Tibial artery (tissue), 4 donors: ENCODE measurements around the gene TMCO4.
"Not testable (repeated sequence)": the region's sequence is repeated elsewhere in the genome, so short reads cannot be mapped to it uniquely, and the experiment has no call there.

Experiments
- DNase-seq, 2 donors: peaks; one replicate each; pipeline ENCODE4 v3.0.0-alpha.2; 2019
- H3K27ac ChIP-seq, 2 donors: fragments of 200-600 bp; sonication (generic) in 1 of 2; 1 replicate in 1 of 2; 2 replicates in 1 of 2; pipeline ENCODE4 v1.5.1; 2018 to 2019; ENCODE audit warnings: mild to moderate bottlenecking in 1 of 2
- H3K27me3 ChIP-seq, 2 donors: fragments of 200-600 bp; sonication (generic) in 1 of 2; one replicate each; pipeline versions ENCODE4 v1.5.1 to v1.6.0; 2016 to 2019
- H3K36me3 ChIP-seq, 3 donors: fragments of 200-600 bp; sonication (generic) in 2 of 3; one replicate each; pipeline ENCODE4 v1.5.1; 2016 to 2019; ENCODE audit warnings: mild to moderate bottlenecking in 2 of 3
- H3K4me1 ChIP-seq, 4 donors: fragments of 200-600 bp; sonication (generic) in 2 of 4; 1 replicate in 3 of 4; 2 replicates in 1 of 4; pipeline ENCODE4 v1.5.1; 2016 to 2019
- H3K4me3 ChIP-seq, 2 donors: fragments of 200-600 bp; sonication (generic) in 1 of 2; 1 replicate in 1 of 2; 2 replicates in 1 of 2; pipeline ENCODE4 v1.5.1; 2018 to 2019; ENCODE audit warnings: mild to moderate bottlenecking in 2 of 2
- H3K9me3 ChIP-seq, 3 donors: fragments of 200-600 bp; sonication (generic) in 1 of 3; one replicate each; pipeline ENCODE4 v1.5.1; 2016 to 2019
- CTCF ChIP-seq, 2 experiments: fragments of 200-600 bp in 1 of 2; fragments of 450-650 bp in 1 of 2; IDR thresholded peaks; one replicate each; pipeline ENCODE4 v1.5.1; 2017 to 2019; ENCODE audit warnings: antibody characterized with exemption in 2 of 2, mild to moderate bottlenecking in 1 of 2, moderate library complexity in 1 of 2
- intact Hi-C: fragments of 100-400 bp; cut with DNase I; formaldehyde crosslinking; loops from one replicate; pipeline ENCODE4 v1.15.0; 2023; ENCODE audit warnings: low total_unique reads

Gene TMCO4

DNA sequence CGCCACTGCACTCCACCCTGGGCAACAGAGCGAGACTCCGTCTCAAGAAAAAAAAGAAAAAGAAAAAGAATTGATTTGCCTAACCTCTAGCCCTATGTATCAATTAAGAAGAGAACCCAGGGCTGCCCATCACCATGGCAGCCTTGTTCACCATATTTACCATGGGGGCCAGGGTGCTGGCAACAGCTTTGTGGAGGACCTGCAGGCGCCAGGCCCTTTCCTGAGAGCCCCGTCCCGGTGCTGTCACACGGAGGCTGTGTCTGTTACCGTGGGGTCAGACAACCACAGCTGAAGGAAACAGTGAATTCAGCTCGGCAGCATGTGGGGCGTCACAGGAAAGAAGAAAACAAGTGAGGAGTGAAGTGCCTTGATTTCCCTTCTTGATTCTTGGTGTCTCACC lies 162.1 kb downstream of the TMCO4 start:
- no peaks in the 10 kb centered on the region for H3K9me3 ChIP-seq
- no peak overlapping the region for H3K4me3 ChIP-seq
- no peak overlapping the region for H3K27ac ChIP-seq
- intact Hi-C loops = no loop called here
- peaks cover 0 to 18% (median 10%) of the 10 kb centered on the region in 4 donors for H3K4me1 ChIP-seq
- no peaks in the 10 kb centered on the region for H3K36me3 ChIP-seq
- H3K27me3 ChIP-seq = no peaks in the 10 kb centered on the region
- no peak for DNase-seq
- TF ChIP-seq CTCF (IDR thresholded peaks at IDR 0.05) = no peak

GRCh38 chr1:19636749-19637148 lies 163.0 kb downstream of the TMCO4 start:
- DNase-seq, H3K36me3 ChIP-seq, H3K9me3 ChIP-seq, H3K27me3 ChIP-seq, intact Hi-C loops, H3K4me3 ChIP-seq: not testable (repeated sequence)
- Histone ChIP-seq H3K4me1 (peaks cover 0 to 18% (median 10%) of the 10 kb centered on the region in 4 donors), H3K27ac (peak overlapping the region; percentile 52 to 71)

- intact Hi-C loops = no loop called here
- Histone ChIP-seq H3K4me3 (no peak overlapping the region), H3K27me3 (no peaks in the 10 kb centered on the region), H3K27ac (peak overlapping the region; percentile 52 to 71), H3K36me3 (no peaks in the 10 kb centered on the region), H3K9me3 (no peaks in the 10 kb centered on the region), H3K4me1 (peaks cover 0 to 18% (median 10%) of the 10 kb centered on the region in 4 donors)
- no peak for TF ChIP-seq CTCF (IDR thresholded peaks at IDR 0.05)
- DNase-seq = no peak
Observed at GRCh38 chr1:19636065-19636464, 163.7 kb downstream of the TMCO4 start.

DNA sequence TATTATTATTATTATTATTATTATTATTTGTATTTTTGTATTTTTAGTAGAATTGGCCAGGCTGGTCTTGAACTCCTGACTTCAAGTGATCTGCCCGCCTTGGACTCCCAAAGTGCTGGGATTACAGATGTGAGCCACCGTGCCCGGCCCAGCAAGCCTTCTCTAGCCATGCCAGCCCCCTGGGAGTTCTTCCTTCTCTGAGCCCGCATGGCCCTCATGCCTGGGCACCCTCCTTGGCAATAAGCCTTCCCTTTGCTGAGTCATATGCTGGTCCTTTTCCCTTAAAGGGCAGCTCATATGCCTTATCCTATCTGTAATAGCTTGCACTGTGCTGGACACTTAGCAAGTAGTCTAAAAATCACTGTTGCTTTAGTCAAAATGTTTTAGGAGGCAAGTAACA lies 164.1 kb downstream of the TMCO4 start:
- no peaks in the 10 kb centered on the region for H3K27me3 ChIP-seq
- H3K4me1 ChIP-seq = peaks cover 0 to 18% (median 8%) of the 10 kb centered on the region in 4 donors
- peak overlapping the region; percentile 52 to 71 for H3K27ac ChIP-seq
- no peak for TF ChIP-seq CTCF (IDR thresholded peaks at IDR 0.05)
- no peak overlapping the region for H3K4me3 ChIP-seq
- no peaks in the 10 kb centered on the region for H3K36me3 ChIP-seq
- peak in 1 of 2 donors; percentile 93 for DNase-seq
- intact Hi-C loops = no loop called here
- no peaks in the 10 kb centered on the region for H3K9me3 ChIP-seq

GRCh38 chr1:19635064-19635463 lies 164.7 kb downstream of the TMCO4 start:
- intact Hi-C loops, DNase-seq, H3K27me3 ChIP-seq, H3K36me3 ChIP-seq, H3K4me3 ChIP-seq, H3K9me3 ChIP-seq: not testable (repeated sequence)
- Histone ChIP-seq H3K27ac (peak overlapping the region; percentile 52 to 71), H3K4me1 (peaks cover 0 to 18% (median 5%) of the 10 kb centered on the region in 4 donors)

GRCh38 chr1:19633106-19633505 lies 166.6 kb downstream of the TMCO4 start:
- Histone ChIP-seq H3K9me3 (no peaks in the 10 kb centered on the region), H3K36me3 (peaks cover 0 to 1% (median 0%) of the 10 kb centered on the region in 3 donors), H3K27me3 (no peaks in the 10 kb centered on the region), H3K4me1 (peaks cover 0 to 31% (median 4%) of the 10 kb centered on the region in 4 donors), H3K27ac (no peak overlapping the region), H3K4me3 (no peak overlapping the region)
- no peak for DNase-seq
- intact Hi-C loops = no loop called here
- TF ChIP-seq CTCF (IDR thresholded peaks at IDR 0.05) = no peak
